DMS 273 treated with DMSO at 0.1 percent for 48 hours (cell line): Measurements from ENCODE around the gene SPAG16.

ENCODE experiments used
- DNase-seq: peaks from one replicate; lab custom pipeline; 2025; lab: John Stamatoyannopoulos, UW

SPAG16 gene

GRCh38 chr2:214180071-214180470, 895.8 kb downstream of the SPAG16 start:
- no peak for DNase-seq

- no peak for DNase-seq
Measured at GRCh38 chr2:214180686-214181085, 896.4 kb downstream of the SPAG16 start.

GRCh38 chr2:214184461-214184860, 900.2 kb downstream of the SPAG16 start:
- no peak for DNase-seq

- no peak for DNase-seq
Measured at GRCh38 chr2:214185546-214185945, 901.3 kb downstream of the SPAG16 start.

DNA sequence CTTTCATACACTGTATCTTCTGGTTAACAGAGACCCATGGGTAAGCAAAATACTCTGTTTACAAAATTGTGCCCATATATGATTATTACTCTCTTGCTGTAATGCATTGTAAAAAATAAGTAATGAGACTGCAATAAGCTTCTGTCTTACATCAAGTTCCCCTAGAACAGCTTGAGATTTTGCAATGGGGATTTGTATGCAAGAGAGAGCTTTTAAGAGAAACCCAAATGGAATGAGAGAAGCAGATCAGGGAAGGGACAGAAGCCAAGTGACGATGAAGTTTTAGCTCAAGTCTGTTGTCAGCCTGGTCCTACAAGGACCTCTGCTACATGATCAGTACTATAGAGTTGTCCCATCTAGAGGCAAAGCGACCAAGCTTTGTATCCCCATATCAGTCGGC, 908.4 kb downstream of the SPAG16 start:
- DNase-seq, result no peak

- DNase-seq, result no peak
Measured at GRCh38 chr2:214193943-214194342, 909.7 kb downstream of the SPAG16 start.

DNA sequence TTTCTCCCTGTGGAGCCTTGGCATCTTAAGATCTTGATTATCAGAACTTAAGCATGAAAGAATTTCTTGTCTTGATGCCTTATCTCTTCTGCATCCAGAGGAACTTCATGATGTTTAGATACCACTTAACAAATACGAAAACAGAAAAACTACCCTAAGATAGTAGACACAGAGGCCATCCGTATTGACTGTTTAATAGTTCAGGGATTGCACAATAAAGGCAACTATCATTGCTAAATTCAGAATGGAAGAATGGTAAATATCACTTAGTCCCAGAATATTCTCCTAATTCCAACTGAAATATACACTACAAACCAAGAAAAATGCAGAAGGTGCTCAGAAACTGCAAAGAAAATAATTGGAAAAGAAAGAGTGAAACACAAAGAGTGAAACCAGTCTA, 912.0 kb downstream of the SPAG16 start:
- no peak for DNase-seq

GRCh38 chr2:214201892-214202291, 917.6 kb downstream of the SPAG16 start:
- no peak for DNase-seq

- DNase-seq, result no peak
Measured at GRCh38 chr2:214203214-214203613, 919.0 kb downstream of the SPAG16 start.

- no peak for DNase-seq
Measured at GRCh38 chr2:214203744-214204289, 919.6 kb downstream of the SPAG16 start.

DNA sequence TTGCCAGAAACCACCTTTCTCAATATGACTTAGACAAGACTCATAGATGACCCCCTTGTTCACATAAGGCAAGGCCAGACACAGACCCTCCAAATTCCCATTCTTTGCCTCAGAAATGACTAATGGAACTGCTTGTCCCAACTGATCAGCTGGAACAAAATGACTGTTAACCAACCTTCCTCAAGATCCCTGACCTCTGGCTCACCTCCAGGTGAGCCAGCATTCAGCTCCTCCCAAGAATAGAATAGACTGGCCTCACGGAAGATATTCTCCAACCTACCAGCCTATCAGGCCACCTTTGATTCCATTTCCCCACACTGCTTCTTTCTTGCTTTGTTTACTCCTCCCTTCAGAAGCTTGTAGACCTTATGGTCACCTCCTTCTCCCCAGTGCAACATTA, 930.8 kb downstream of the SPAG16 start:
- DNase-seq, result no peak

- no peak for DNase-seq
Measured at GRCh38 chr2:214217136-214217535, 932.9 kb downstream of the SPAG16 start.

DNA sequence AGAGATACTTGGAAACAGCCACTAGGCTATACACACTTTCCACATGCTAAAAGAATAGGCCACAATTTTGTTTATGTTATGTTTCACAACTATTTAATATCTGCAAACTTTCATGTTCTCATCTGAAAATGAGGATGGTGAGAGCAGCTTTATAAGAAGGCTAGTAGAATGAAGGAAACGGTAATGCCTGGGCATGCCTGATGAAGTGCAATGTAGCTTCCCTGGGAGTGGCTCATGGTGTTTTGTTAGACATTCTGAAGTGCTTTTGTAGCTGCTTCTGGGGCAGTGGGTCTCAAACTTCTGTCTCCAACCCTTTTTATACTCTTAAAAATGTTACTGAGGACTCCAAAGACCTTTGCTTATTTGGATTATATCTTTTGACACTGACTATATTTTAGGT, 933.3 kb downstream of the SPAG16 start:
- DNase-seq, result no peak

DNA sequence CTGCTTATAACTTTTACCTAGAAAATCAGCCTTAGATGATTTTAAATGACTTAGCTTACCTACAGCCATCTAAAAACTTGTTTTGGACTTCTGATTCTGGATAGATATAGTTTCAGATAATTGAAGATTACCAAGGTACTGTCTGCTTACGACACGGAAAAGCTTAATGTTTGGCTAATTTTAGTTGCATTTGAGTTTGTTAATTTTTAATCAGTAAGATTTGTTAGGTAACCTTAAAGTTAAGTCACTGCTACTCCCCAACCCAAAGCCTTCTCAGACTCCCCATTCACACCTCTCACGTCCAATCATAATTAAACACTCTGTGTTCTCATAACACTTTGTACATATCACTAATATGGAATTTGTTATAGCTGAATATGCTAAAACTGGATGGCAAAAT, 936.0 kb downstream of the SPAG16 start:
- no peak for DNase-seq

GRCh38 chr2:214226061-214226460, 941.8 kb downstream of the SPAG16 start:
- DNase-seq, result no peak

DNA sequence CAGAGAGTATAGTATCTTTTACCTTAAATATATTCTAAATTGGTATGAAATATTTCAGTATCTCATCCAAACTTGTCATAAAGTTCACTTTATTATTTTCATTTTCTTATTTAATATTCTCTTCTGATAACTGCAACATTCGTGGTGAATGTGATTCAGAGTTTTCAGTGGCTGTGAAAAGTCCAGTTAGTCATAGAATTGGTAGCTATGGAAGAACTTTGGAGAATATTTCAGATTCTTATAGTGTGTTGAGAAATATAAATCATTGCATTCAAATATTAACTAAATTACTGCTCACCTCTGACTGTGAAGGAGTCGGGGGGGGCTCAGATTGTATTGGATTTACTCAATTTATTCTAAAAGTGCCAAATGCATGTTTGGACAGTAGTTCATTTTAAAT, 948.0 kb downstream of the SPAG16 start:
- no peak for DNase-seq

- DNase-seq, result no peak
Measured at GRCh38 chr2:214233164-214233563, 948.9 kb downstream of the SPAG16 start.

GRCh38 chr2:214242797-214243196, 958.5 kb downstream of the SPAG16 start:
- no peak for DNase-seq

- no peak for DNase-seq
Measured at GRCh38 chr2:214244847-214245246, 960.6 kb downstream of the SPAG16 start.

GRCh38 chr2:214246417-214246816, 962.2 kb downstream of the SPAG16 start:
- no peak for DNase-seq

- no peak for DNase-seq
Measured at GRCh38 chr2:214247531-214247930, 963.3 kb downstream of the SPAG16 start.

DNA sequence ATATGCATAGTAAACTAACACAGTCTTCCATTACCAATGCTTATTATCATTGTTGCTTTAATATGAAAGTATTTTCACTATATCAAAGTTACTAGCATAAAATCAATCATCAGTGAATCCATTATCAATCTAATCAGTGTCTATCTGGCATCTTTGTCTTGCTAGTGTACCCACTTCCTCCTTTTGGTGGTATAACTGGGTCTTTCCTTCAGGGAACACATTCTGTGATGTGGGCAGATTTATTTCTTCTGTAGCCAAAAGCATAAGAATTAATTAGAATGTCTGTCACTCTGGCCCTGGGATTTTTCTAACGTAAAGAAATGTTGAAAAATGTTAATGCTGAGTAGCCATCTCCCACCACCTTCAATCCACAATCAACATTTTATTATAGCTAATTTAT, 970.8 kb downstream of the SPAG16 start:
- DNase-seq, result no peak

- DNase-seq, result no peak
Measured at GRCh38 chr2:214261683-214262082, 977.4 kb downstream of the SPAG16 start.

GRCh38 chr2:214264171-214264570, 979.9 kb downstream of the SPAG16 start:
- no peak for DNase-seq

- no peak for DNase-seq
Measured at GRCh38 chr2:214265991-214266489, 981.8 kb downstream of the SPAG16 start.
